GM12864 (cell line): ENCODE measurements around the gene MOB1A.

ENCODE experiments used
- DNase-seq: peaks from one replicate; pipeline ENCODE4 v3.0.0-alpha.2; 2011; ENCODE audit warnings: low read depth
- H3K4me3 ChIP-seq: 2 replicates; pipeline ENCODE4 v1.5.1; 2011; ENCODE audit warnings: mild to moderate bottlenecking, low read depth, low read length, control low read depth
- CTCF ChIP-seq: IDR thresholded peaks from 2 replicates; pipeline ENCODE4 v1.5.1; 2011; ENCODE audit warnings: low read depth, mild to moderate bottlenecking, moderate library complexity, low read length, control low read depth, inconsistent platforms; ENCODE audit errors: missing control alignments

MOB1A gene

GRCh38 chr2:74198461-74199274 is 20.0 kb upstream of the MOB1A start, which contains the start of gene MTHFD2:
Gene MTHFD2, plus strand, starts transcription at chr2:74198615. Its CDS starts 27 bp downstream, at chr2:74198642.
- peak; percentile 88 for TF ChIP-seq CTCF
- H3K4me3 ChIP-seq = peak within 1 kb of the TSS; percentile 92
- no peak for DNase-seq

- no peak for TF ChIP-seq CTCF
- peak; percentile 97 for DNase-seq
- H3K4me3 ChIP-seq = peak overlapping the region; percentile 92
Observed at GRCh38 chr2:74198023-74198460, 19.4 kb upstream of the MOB1A start.

- DNase-seq = no peak
- TF ChIP-seq CTCF = no peak
- H3K4me3 ChIP-seq = no peak overlapping the region
Observed at GRCh38 chr2:74197049-74197448, 18.4 kb upstream of the MOB1A start.

GRCh38 chr2:74194799-74195198 is 16.1 kb upstream of the MOB1A start:
- no peak for DNase-seq
- no peak for TF ChIP-seq CTCF

GRCh38 chr2:74191596-74192380 is 13.1 kb upstream of the MOB1A start:
- no peak overlapping the region for H3K4me3 ChIP-seq

More at GRCh38 chr2:74194799-74195198, 16.1 kb upstream of the MOB1A start:
- no peak overlapping the region for H3K4me3 ChIP-seq

GRCh38 chr2:74188696-74189095 is 10.0 kb upstream of the MOB1A start:
- no peak overlapping the region for H3K4me3 ChIP-seq
- TF ChIP-seq CTCF = no peak
- DNase-seq = no peak

More at GRCh38 chr2:74191596-74192380, 13.1 kb upstream of the MOB1A start:
- no peak for DNase-seq
- no peak for TF ChIP-seq CTCF
